GM12891 (cell line): ENCODE results near the gene NBAS.
"Not testable (repeated sequence)": the region's sequence is repeated elsewhere in the genome, so short reads cannot be mapped to it uniquely, and the experiment has no call there.

ENCODE experiments used
- DNase-seq: peaks from one replicate; pipeline ENCODE4 v3.0.0; 2011; ENCODE audit warnings: low spot score; ENCODE audit not compliant: insufficient read length
- FAIRE-seq: peaks from 2 replicates; lab custom pipeline; 2011; peaks lifted over from hg19 to GRCh38; lab: Jason Lieb, UNC
- PAX5 ChIP-seq: IDR thresholded peaks from 2 replicates; pipeline ENCODE4 v1.6.1; 2011; ENCODE audit warnings: low read length, moderate library complexity, mild to moderate bottlenecking; ENCODE audit not compliant: insufficient read depth, severe bottlenecking
- POLR2A ChIP-seq: IDR thresholded peaks from 2 replicates; pipeline ENCODE4 v1.6.1; 2011; ENCODE audit warnings: low read depth, low read length, control low read depth
- POLR2AphosphoS5 ChIP-seq: IDR thresholded peaks from 2 replicates; pipeline ENCODE4 v1.6.1; 2011; ENCODE audit warnings: low read depth, low read length, control low read depth
- POU2F2 ChIP-seq: IDR thresholded peaks from 2 replicates; pipeline ENCODE4 v1.6.1; 2011; ENCODE audit warnings: low read depth, mild to moderate bottlenecking, control low read depth, low read length, moderate library complexity
- SPI1 ChIP-seq: IDR thresholded peaks from 2 replicates; pipeline ENCODE4 v1.6.1; 2011; ENCODE audit warnings: low read depth, low read length, control low read depth
- TAF1 ChIP-seq: IDR thresholded peaks from 2 replicates; pipeline ENCODE4 v1.6.1; 2011; ENCODE audit warnings: low read depth, low read length, control low read depth

NBAS gene

DNA sequence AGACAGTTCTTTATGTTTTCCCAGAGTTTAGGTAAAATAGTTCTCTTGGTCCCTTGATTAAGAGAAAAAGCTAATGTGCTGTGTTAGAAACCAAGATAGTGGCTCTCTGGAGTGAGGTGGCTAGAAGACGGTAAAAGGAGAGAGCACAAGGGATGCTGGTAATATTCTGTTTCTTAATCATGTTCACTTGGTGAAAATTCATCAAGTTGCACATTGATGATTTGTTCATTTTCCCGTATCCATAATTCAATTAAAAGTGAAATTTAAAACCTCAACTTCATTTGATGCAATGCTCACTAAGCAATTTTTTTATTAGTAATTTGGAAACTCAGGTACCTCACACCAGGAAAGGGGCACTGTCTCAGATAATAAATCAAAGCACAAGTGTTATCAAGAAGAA is 113.8 kb downstream of the NBAS start:
- TF ChIP-seq POLR2AphosphoS5 (no peak), POU2F2 (no peak), PAX5 (no peak), TAF1 (no peak), POLR2A (no peak), SPI1 (no peak)
- no peak for FAIRE-seq
- DNase-seq = no peak

DNA sequence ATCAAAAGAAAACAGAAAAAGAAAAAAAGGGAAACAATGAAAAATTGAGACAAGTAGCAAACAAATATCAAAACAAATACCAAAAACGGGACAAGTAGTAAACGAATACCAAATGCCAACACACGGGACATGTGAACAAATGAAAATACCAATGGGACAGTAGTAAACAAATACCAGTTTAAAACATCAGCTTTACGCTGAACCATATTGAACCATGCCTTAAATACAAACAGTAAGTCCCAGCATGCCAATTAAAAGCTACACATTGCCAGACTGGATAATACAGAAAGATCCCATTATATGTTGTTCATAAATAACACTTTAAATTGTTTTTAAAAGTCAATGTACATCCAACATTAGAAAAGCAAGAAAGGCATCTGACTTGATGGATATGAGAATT is 114.2 kb downstream of the NBAS start:
- no peak for DNase-seq
- TF ChIP-seq PAX5 (no peak), POU2F2 (no peak), POLR2A (no peak), POLR2AphosphoS5 (no peak), SPI1 (no peak), TAF1 (no peak)
- no peak for FAIRE-seq

DNA sequence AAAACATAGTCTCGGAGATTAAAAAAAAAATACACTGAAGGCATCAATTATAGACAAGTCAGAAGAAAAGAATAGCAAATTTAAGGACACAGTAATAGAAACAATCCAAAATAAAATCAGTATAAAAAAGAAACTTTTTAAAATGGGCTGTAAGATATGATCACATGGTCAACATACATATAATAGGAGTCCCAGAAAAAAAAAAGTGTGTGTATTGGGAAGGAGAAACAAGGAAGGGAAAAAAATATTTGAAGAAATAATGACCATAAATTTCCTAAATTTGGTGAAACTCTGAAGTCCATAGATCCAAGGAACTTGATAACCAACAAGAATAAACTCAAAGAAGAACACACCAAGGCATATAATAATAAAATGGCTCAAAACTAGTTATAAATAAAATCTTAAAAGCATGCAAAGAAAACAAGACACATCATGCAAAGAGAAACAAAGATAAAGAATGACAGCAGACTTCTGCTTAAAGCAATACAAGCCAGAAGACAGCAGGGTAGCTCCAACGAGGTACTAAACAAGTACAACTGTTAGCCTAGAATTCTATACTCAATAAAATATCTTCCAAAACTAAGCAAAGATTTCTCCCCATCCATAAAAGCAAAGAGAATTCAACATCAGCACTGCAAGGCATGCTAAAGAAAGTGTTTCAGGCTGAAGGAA is 115.1 kb downstream of the NBAS start:
- FAIRE-seq = no peak
- TF ChIP-seq TAF1 = no peak
- no peak for TF ChIP-seq POU2F2
- TF ChIP-seq POLR2A = no peak
- TF ChIP-seq PAX5 = no peak
- no peak for TF ChIP-seq SPI1
- TF ChIP-seq POLR2AphosphoS5 = no peak
- no peak for DNase-seq

DNA sequence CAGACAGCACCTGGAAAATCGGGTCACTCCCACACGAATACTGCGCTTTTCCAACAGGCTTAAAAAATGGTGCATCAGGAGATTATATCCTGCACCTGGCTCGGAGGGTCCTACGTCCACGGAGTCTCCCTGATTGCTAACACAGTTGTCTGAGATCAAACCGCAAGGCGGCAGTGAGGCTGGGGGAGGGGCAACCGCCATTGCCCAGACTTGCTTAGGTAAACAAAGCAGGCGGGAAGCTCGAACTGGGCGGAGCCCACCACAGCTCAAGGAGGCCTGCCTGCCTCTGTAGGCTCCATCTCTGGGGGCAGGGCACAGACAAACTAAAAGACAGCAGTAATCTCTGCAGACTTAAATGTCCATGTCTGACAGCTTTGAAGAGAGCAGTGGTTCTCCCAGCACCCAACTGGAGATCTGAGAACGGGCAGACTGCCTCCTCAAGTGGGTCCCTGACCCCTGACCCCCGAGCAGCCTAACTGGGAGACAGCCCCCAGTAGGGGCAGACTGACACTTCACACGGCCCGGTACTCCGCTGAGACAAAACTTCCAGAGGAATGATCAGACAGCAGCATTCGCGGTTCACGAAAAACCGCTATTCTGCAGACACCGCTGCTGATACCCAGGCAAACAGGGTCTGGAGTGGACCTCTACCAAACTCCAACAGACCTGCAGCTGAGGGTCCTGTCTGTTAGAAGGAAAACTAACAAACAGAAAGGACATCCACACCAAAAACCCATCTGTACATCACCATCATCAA is 121.2 kb downstream of the NBAS start:
- FAIRE-seq = not testable (repeated sequence)

DNA sequence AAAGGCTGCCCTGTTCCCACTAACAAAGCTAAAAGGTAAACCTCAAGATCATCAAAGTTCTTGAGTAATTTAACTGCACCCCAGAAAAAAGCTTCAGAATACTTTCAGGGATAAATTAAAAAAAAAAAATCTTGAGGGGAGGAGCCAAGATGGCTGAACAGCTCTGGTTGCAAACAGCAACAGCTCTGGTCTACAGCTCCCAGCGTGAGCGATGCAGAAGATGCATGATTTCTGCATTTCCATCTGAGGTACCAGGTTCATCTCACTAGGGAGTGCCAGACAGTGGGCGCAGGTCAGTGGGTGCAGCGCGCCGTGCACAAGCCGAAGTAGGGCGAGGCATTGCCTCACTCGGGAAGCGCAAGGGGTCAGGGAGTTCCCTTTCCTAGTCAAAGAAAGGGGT is 121.8 kb downstream of the NBAS start:
- not testable (repeated sequence) for DNase-seq, FAIRE-seq

More for the DNA sequence above, 121.2 kb downstream of the NBAS start:
- not testable (repeated sequence) for DNase-seq

DNA sequence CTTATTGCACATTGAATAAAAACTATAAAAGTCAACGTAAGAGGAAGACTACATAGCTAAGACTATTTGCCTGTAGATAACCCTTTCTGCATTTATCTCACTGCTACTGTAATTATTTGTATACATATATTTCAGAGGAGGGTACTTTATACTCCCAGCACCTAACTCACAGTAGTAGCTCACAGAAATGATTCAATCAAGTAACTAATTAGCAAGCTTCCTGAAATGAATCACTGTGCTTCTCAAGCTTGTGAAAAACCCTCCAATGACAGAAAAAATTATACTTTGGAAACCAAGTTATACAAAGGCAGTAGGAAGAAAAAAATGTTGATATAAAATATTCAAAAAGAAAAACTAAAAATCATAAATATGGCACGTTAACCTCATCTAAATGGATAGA is 124.9 kb downstream of the NBAS start:
- TF ChIP-seq POLR2AphosphoS5 (no peak), PAX5 (no peak), TAF1 (no peak), POU2F2 (no peak), POLR2A (no peak), SPI1 (no peak)
- FAIRE-seq = no peak
- DNase-seq = no peak

DNA sequence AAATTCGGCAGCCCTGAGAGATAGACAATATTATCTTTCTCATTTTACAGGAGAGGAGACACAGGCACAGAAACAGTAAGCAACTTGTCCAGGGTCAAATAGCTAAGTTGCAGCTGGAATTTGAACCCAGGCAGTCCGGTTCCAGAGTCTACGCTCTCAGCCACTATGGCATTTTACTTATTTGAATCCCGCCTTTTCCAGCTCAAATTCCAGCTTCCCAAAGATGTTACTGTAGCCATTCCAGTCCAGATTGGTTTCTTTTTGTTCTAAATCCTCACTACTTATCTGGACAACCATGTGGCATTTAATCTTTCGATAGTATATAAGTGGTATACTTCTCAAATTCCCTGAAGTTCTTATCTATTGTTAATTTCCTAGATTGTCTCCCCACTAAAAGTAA is 125.7 kb downstream of the NBAS start:
- FAIRE-seq (no peak), DNase-seq (no peak)
- TF ChIP-seq POLR2AphosphoS5 (no peak), PAX5 (no peak), POLR2A (no peak), SPI1 (no peak), POU2F2 (no peak), TAF1 (no peak)

DNA sequence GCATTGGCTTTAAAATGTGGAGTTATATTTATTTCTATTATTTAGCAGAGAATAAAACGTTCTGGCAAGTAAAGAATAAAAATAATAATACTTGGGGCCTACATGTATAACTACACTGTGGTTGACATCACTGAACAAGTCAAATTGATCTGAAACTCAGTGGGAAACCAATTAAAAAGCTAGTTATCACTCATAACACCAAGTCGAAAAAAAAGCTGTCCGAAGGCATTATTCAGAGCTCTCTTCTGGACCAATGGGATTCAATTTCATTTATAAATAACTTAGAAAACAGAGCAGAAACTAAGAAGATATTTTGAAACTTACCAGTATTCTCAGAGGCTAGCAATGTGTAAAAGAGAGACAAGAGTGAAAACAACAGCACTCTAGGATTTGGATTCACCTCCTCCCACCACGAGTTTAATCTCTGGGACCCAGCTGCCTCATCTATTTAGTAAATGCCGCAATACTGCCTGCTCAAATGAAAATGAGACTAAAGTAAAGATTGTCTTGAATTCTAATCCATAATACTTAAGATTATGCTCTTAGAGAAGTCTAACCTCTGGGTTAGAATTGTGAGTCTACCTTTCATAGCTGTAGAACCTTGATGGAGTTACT is 128.4 kb downstream of the NBAS start:
- TF ChIP-seq TAF1 (no peak), POLR2A (no peak), POU2F2 (no peak), POLR2AphosphoS5 (no peak), PAX5 (no peak), SPI1 (no peak)
- FAIRE-seq (no peak), DNase-seq (no peak)

DNA sequence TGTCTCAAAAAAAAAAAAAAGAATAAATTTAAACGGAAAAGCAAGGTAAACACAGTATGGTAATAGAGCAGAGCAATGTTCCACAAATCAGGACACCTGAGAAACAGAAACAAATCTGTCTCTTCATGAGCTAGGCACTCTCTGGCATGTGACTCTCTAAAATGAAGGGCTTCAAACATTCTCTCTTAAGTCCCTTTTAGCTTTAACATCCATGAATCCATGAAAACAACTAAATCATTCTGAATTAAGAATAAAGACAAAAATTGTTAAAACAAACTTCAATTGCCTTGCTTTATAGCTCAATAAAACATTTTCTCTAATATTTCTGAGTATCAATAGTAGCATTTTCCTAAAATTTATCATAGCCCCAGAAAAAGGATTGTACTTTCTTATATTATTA is 132.1 kb downstream of the NBAS start:
- FAIRE-seq (no peak), DNase-seq (no peak)
- TF ChIP-seq PAX5 (no peak), POU2F2 (no peak), POLR2A (no peak), TAF1 (no peak), POLR2AphosphoS5 (no peak), SPI1 (no peak)

DNA sequence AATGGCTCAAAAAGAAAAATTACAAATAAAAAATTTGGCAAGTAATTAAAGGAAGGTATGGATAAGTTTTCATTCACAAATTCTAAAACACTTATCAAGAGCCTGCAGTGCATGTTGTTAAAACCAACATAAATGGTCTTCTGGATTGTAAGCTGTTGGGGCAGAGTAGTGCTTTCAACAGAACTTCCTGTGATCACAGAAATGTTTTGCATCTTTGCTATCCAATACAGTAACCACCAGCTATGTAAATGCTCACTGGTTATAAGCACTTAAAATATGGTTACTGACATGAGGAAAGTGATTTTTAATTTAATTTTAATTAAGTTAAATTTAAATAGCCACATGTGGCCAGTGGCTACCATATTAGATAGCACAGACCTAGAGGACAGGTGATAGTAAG is 133.1 kb downstream of the NBAS start:
- no peak for FAIRE-seq
- TF ChIP-seq TAF1 (no peak), POU2F2 (no peak), POLR2A (no peak), POLR2AphosphoS5 (no peak), PAX5 (no peak), SPI1 (no peak)
- DNase-seq = no peak
